ENCODE data around the gene DYNLL1.

DYNLL1 gene

DNA sequence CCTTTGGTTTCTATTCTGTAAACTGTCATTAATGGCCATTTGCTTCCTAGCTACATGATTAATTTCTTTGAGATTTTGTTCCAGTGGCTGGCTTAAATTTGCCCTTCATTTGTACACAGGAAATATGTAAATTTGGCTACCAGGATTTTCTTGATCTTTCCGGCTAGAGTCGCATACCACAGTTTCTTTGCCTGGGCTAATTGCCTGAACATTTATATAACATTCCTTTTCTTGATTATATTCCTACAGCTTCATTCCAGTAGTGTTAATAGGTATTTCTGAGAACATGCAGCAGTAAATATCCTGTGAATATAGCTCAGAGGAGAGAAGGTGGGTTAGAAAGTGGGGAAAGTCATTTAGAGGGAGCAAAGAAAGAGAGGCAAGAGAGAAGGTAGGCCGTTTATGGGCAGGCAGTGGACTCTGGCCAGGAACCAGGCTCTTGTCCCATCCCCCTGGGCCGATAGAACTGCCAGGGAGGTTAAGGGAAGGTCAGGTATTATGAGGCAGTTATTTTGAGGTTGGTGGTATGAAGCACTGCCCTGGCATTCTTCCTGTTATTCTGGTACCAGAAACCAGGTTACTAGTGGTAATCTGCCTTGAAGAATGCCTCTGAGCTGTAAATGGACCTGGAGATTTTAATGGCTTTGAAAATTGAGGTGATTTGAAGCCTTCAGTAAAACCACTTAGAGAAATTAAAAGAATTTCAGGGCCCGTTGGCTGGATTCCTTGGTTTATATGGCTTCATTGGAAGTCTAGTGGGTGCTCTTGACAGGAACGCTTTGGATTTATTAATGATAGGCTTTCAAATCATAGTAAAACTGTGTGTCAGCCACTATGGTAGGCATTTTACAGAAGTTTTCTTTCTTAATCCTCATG is 42.6 kb downstream of the DYNLL1 start:
- TF ChIP-seq, protein P1, sequence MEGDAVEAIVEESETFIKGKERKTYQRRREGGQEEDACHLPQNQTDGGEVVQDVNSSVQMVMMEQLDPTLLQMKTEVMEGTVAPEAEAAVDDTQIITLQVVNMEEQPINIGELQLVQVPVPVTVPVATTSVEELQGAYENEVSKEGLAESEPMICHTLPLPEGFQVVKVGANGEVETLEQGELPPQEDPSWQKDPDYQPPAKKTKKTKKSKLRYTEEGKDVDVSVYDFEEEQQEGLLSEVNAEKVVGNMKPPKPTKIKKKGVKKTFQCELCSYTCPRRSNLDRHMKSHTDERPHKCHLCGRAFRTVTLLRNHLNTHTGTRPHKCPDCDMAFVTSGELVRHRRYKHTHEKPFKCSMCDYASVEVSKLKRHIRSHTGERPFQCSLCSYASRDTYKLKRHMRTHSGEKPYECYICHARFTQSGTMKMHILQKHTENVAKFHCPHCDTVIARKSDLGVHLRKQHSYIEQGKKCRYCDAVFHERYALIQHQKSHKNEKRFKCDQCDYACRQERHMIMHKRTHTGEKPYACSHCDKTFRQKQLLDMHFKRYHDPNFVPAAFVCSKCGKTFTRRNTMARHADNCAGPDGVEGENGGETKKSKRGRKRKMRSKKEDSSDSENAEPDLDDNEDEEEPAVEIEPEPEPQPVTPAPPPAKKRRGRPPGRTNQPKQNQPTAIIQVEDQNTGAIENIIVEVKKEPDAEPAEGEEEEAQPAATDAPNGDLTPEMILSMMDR (IDR thresholded peaks at IDR 0.05; ENCODE audit: low read depth, low read length): no peak
- DNase-seq (ENCODE audit: low read depth in 2 of 2): peak; percentile 60 to 70
- H3K4me3 ChIP-seq (replicated peaks in 1 of 2; ENCODE audit: low read depth in 2 of 2, low read length in 2 of 2): peak overlapping the region in 1 of 2 donors; percentile 11

DNA sequence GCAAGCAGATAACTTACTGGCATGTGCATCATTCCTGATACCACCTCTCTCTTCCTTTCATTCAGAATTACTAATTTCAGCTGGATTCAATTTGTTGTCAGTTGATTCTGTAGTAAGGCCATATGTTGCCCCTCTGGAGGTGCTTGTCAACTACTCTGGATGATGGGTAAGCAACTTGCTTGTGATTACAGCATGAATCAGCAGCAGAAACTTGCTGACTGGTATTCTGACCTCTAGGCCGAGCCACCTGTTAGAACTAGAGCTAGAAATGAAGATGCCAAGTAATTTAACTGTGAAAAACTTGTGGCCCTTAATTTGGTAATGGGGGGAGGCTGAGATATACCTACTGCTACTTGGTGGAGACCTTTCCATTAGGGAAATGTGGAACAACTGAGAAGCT is 43.4 kb downstream of the DYNLL1 start:
- TF ChIP-seq, protein P1 (IDR thresholded peaks at IDR 0.05; ENCODE audit: low read depth, low read length): no peak
- H3K4me3 ChIP-seq (replicated peaks in 1 of 2; ENCODE audit: low read depth in 2 of 2, low read length in 2 of 2): no peak overlapping the region

DNA sequence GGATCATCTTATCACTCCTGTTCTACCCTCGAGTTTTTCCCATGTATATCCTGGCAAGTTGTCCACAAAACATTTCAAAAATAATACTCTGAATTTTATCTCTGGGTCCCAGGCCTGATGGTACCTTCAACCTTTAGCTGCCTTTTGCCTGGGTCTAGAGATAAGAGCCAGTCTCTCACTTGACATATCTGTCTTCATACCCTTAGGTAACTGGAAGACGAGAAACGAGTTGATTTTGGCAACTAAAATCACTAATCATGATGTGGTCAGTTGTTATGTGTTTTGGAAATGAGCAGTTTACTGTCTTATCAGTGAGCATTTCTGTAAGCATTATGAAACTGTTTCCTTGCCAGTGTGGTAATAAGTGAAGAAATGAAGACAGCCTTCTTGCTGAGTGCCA is 44.5 kb downstream of the DYNLL1 start:
- H3K4me3 ChIP-seq (replicated peaks in 1 of 2; ENCODE audit: low read depth in 2 of 2, low read length in 2 of 2): no peak overlapping the region
- TF ChIP-seq, protein P1 (IDR thresholded peaks at IDR 0.05; ENCODE audit: low read depth, low read length): no peak
- peak; percentile 61 to 89 for DNase-seq (ENCODE audit: low read depth in 2 of 2)

More for the DNA sequence above, 43.4 kb downstream of the DYNLL1 start:
- peak; percentile 38 to 54 for DNase-seq (ENCODE audit: low read depth in 2 of 2)

DNA sequence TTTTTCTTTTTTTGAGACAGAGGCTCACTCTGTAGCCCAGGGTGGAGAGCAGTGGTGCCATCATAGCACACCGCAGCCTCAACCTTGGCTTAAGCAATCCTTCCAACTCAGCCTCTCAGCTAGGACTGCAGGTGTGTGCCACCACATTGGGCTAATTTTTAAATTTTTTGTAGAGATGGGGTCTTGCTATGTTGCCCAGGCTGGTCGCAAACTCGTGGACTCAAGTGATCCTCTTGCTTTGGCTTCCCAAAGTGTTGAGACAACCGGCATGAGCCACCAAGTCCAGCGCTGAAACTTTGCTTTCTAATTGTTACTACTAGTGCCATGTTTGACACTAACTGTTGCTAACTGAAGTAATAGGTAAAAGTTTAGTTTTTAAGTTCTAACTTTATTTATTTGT is 46.3 kb downstream of the DYNLL1 start:
- TF ChIP-seq, protein P1 (IDR thresholded peaks at IDR 0.05; ENCODE audit: low read depth, low read length): no peak
- H3K4me3 ChIP-seq (replicated peaks in 1 of 2; ENCODE audit: low read depth in 2 of 2, low read length in 2 of 2): no peak overlapping the region

DNA sequence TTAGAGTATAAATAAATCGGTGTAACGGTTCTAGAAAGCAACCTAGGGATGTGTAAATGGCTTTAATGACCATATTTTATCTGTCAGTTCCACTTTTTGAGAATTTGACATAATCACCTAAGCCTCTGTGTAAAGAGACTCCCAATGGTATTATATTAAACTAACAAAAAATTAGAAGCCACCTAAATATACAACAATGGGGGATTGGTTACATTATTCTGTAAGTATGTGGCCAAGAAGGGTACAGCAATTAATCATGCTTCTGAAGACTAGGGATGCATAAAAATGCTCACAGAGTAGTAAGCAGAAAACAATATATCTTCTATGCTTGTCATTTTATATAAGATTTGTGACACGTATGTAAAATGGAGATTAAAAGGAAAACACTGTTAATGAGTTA is 48.8 kb downstream of the DYNLL1 start:
- no peak for DNase-seq (ENCODE audit: low read depth in 2 of 2)
- TF ChIP-seq, protein P1 (IDR thresholded peaks at IDR 0.05; ENCODE audit: low read depth, low read length): no peak
- H3K4me3 ChIP-seq (replicated peaks in 1 of 2; ENCODE audit: low read depth in 2 of 2, low read length in 2 of 2): no peak overlapping the region

More for the DNA sequence above, 46.3 kb downstream of the DYNLL1 start:
- DNase-seq (ENCODE audit: low read depth in 2 of 2): no peak

DNA sequence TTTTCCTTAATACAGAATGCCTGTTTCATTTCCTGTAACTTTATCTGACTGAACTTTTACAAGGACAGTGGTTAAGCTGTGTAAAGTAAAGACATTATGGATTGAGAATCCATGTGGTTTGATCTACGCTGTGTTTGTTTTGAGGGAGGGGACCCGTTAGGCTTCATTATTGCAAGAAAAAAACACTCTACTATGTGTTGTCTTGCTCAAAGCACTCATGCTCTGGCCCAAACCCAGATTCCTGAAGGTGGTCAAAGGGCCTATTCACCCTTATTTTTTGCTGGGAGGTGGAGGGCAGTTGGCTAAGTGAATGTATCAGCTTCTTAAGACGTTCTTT is 50.1 kb downstream of the DYNLL1 start:
- no peak for DNase-seq (ENCODE audit: low read depth in 2 of 2)
- H3K4me3 ChIP-seq (replicated peaks in 1 of 2; ENCODE audit: low read depth in 2 of 2, low read length in 2 of 2): no peak overlapping the region
- TF ChIP-seq, protein P1 (IDR thresholded peaks at IDR 0.05; ENCODE audit: low read depth, low read length): no peak

All from cardiac fibroblast (primary cell).